Mesothelial cell of epicardium (in vitro differentiated cells): ENCODE measurements around the gene PTPRH. TPM values are rescaled to one million over a fixed set of nuclear protein-coding genes. Genes with fewer than 3 reads are reported as not detected.

Experiments used
- DNase-seq, 2 experiments: peaks; one replicate each; pipeline ENCODE4 v3.0.0; 2021; ENCODE audit warnings: low spot score in 2 of 2; ENCODE audit not compliant: unreplicated experiment in 2 of 2
- H3K27ac Mint-ChIP-seq: 2 replicates; pipeline ENCODE4 v1.8.0; 2021; ENCODE audit warnings: mixed read lengths
- H3K27me3 Mint-ChIP-seq: 2 replicates; pipeline ENCODE4 v1.8.0; 2021; ENCODE audit warnings: low read depth, mixed read lengths
- H3K36me3 Mint-ChIP-seq: 2 replicates; pipeline ENCODE4 v1.8.0; 2021; ENCODE audit warnings: mixed read lengths
- H3K4me1 Mint-ChIP-seq: 2 replicates; pipeline ENCODE4 v1.8.0; 2021; ENCODE audit warnings: mixed read lengths
- H3K4me3 Mint-ChIP-seq: 2 replicates; pipeline ENCODE4 v1.8.0; 2021; ENCODE audit warnings: mild to moderate bottlenecking, moderate library complexity, mixed read lengths
- H3K9me3 Mint-ChIP-seq: 2 replicates; pipeline ENCODE4 v1.8.0; 2021; ENCODE audit warnings: mixed read lengths
- CTCF ChIP-seq: fragments of 200-600 bp; sonication (generic); IDR thresholded peaks from one replicate; pipeline ENCODE4 v1.5.0; 2021; ENCODE audit warnings: antibody characterized with exemption; ENCODE audit not compliant: unreplicated experiment
- total RNA-seq: library from RNA; stranded (reverse); gene quantifications from 3 replicates; pipeline ENCODE4 v1.2.1, GENCODE V29; 2021

PTPRH gene
- total RNA-seq, 1 donor from 2014 or later, result 10.4 TPM

- Mint-ChIP-seq H3K27me3 (no peaks in the 10 kb centered on the region), H3K27ac (peak within 1 kb of the TSS; percentile 50), H3K4me1 (peaks cover 3% of the 10 kb centered on the region), H3K4me3 (no peak within 1 kb of the TSS), H3K9me3 (no peaks in the 10 kb centered on the region), H3K36me3 (peaks cover 11% of the 10 kb centered on the region)
- DNase-seq, result no peak
- TF ChIP-seq CTCF, result no peak
These were observed 19.2 kb upstream of the PTPRH start, which contains the start of gene TMEM86B for GRCh38 chr19:55228403-55229031. Gene TMEM86B, minus strand, starts transcription at chr19:55228763. Its CDS starts 22 bp downstream, at chr19:55228741.

GRCh38 chr19:55228015-55228391, 18.7 kb upstream of the PTPRH start:
- no peaks in the 10 kb centered on the region for H3K9me3 Mint-ChIP-seq
- peak overlapping the region; percentile 50 for H3K27ac Mint-ChIP-seq
- no peak overlapping the region for H3K4me3 Mint-ChIP-seq
- peaks cover 3% of the 10 kb centered on the region for H3K4me1 Mint-ChIP-seq
- H3K36me3 Mint-ChIP-seq, result peaks cover 11% of the 10 kb centered on the region
- no peak for TF ChIP-seq CTCF
- no peak for DNase-seq
- H3K27me3 Mint-ChIP-seq, result no peaks in the 10 kb centered on the region

GRCh38 chr19:55227241-55228014, 18.1 kb upstream of the PTPRH start:
- Mint-ChIP-seq H3K27ac (no peak overlapping the region), H3K4me3 (no peak overlapping the region), H3K36me3 (peaks cover 11% of the 10 kb centered on the region), H3K4me1 (peaks cover 3% of the 10 kb centered on the region), H3K27me3 (no peaks in the 10 kb centered on the region), H3K9me3 (no peaks in the 10 kb centered on the region)
- no peak for DNase-seq
- no peak for TF ChIP-seq CTCF

- Mint-ChIP-seq H3K27me3 (no peaks in the 10 kb centered on the region), H3K4me3 (no peak overlapping the region), H3K27ac (no peak overlapping the region), H3K36me3 (peaks cover 10% of the 10 kb centered on the region), H3K9me3 (no peaks in the 10 kb centered on the region), H3K4me1 (peaks cover 3% of the 10 kb centered on the region)
- no peak for TF ChIP-seq CTCF
- no peak for DNase-seq
These were observed 17.5 kb upstream of the PTPRH start for GRCh38 chr19:55226788-55227187.

GRCh38 chr19:55226273-55226672, 17.0 kb upstream of the PTPRH start:
- no peaks in the 10 kb centered on the region for H3K27me3 Mint-ChIP-seq
- no peak overlapping the region for H3K27ac Mint-ChIP-seq
- H3K4me1 Mint-ChIP-seq, result peaks cover 3% of the 10 kb centered on the region
- peaks cover 10% of the 10 kb centered on the region for H3K36me3 Mint-ChIP-seq
- no peaks in the 10 kb centered on the region for H3K9me3 Mint-ChIP-seq
- no peak for DNase-seq
- no peak overlapping the region for H3K4me3 Mint-ChIP-seq
- no peak for TF ChIP-seq CTCF
